ENCODE data around the gene DNER.
"Not testable (repeated sequence)": the region's sequence is repeated elsewhere in the genome, so short reads cannot be mapped to it uniquely, and the experiment has no call there.

Gene DNER

GRCh38 chr2:229528846-229529245 lies 185.5 kb downstream of the DNER start:
- H3K4me3 ChIP-seq (ENCODE audit: low read depth, low read length): no peak overlapping the region
- no peak for DNase-seq (ENCODE audit: low read depth)

GRCh38 chr2:229526951-229527350 lies 187.4 kb downstream of the DNER start:
- DNase-seq (ENCODE audit: low read depth): no peak
- no peak overlapping the region for H3K4me3 ChIP-seq (ENCODE audit: low read depth, low read length)

- no peak for DNase-seq (ENCODE audit: low read depth)
- H3K4me3 ChIP-seq (ENCODE audit: low read depth, low read length): no peak overlapping the region
Measured at GRCh38 chr2:229524799-229525198, 189.6 kb downstream of the DNER start.

- H3K4me3 ChIP-seq (ENCODE audit: low read depth, low read length): no peak overlapping the region
- no peak for DNase-seq (ENCODE audit: low read depth)
Measured at GRCh38 chr2:229523663-229524062, 190.7 kb downstream of the DNER start.

GRCh38 chr2:229521576-229521975 lies 192.8 kb downstream of the DNER start:
- no peak for DNase-seq (ENCODE audit: low read depth)
- no peak overlapping the region for H3K4me3 ChIP-seq (ENCODE audit: low read depth, low read length)

- no peak overlapping the region for H3K4me3 ChIP-seq (ENCODE audit: low read depth, low read length)
- no peak for DNase-seq (ENCODE audit: low read depth)
Measured at GRCh38 chr2:229520691-229521096, 193.7 kb downstream of the DNER start.

GRCh38 chr2:229519655-229520430 lies 194.5 kb downstream of the DNER start:
- DNase-seq (ENCODE audit: low read depth): no peak
- no peak overlapping the region for H3K4me3 ChIP-seq (ENCODE audit: low read depth, low read length)

GRCh38 chr2:229514273-229514895 lies 200.0 kb downstream of the DNER start:
- H3K4me3 ChIP-seq (ENCODE audit: low read depth, low read length): no peak overlapping the region
- no peak for DNase-seq (ENCODE audit: low read depth)

- no peak overlapping the region for H3K4me3 ChIP-seq (ENCODE audit: low read depth, low read length)
- DNase-seq (ENCODE audit: low read depth): no peak
Measured at GRCh38 chr2:229511524-229511923, 202.8 kb downstream of the DNER start.

- DNase-seq (ENCODE audit: low read depth); H3K4me3 ChIP-seq (ENCODE audit: low read depth, low read length): not testable (repeated sequence)
Measured at GRCh38 chr2:229506699-229507098, 207.7 kb downstream of the DNER start.

- no peak for DNase-seq (ENCODE audit: low read depth)
Measured at GRCh38 chr2:229501051-229501794, 213.1 kb downstream of the DNER start.

GRCh38 chr2:229492034-229492433 lies 222.3 kb downstream of the DNER start:
- no peak overlapping the region for H3K4me3 ChIP-seq (ENCODE audit: low read depth, low read length)

More at GRCh38 chr2:229501051-229501794, 213.1 kb downstream of the DNER start:
- H3K4me3 ChIP-seq (ENCODE audit: low read depth, low read length): no peak overlapping the region

GRCh38 chr2:229490167-229490566 lies 224.2 kb downstream of the DNER start:
- DNase-seq (ENCODE audit: low read depth): no peak
- no peak overlapping the region for H3K4me3 ChIP-seq (ENCODE audit: low read depth, low read length)

More at GRCh38 chr2:229492034-229492433, 222.3 kb downstream of the DNER start:
- no peak for DNase-seq (ENCODE audit: low read depth)

- peak; percentile 45 for DNase-seq (ENCODE audit: low read depth)
Measured at GRCh38 chr2:229489016-229489415, 225.3 kb downstream of the DNER start.

GRCh38 chr2:229488232-229488631 lies 226.1 kb downstream of the DNER start:
- H3K4me3 ChIP-seq (ENCODE audit: low read depth, low read length): no peak overlapping the region

More at GRCh38 chr2:229489016-229489415, 225.3 kb downstream of the DNER start:
- no peak overlapping the region for H3K4me3 ChIP-seq (ENCODE audit: low read depth, low read length)

GRCh38 chr2:229486673-229487072 lies 227.7 kb downstream of the DNER start:
- no peak for DNase-seq (ENCODE audit: low read depth)
- no peak overlapping the region for H3K4me3 ChIP-seq (ENCODE audit: low read depth, low read length)

More at GRCh38 chr2:229488232-229488631, 226.1 kb downstream of the DNER start:
- DNase-seq (ENCODE audit: low read depth): no peak

- H3K4me3 ChIP-seq (ENCODE audit: low read depth, low read length): no peak overlapping the region
- no peak for DNase-seq (ENCODE audit: low read depth)
Measured at GRCh38 chr2:229485857-229486256, 228.5 kb downstream of the DNER start.

GRCh38 chr2:229477269-229477755 lies 237.0 kb downstream of the DNER start:
- no peak for DNase-seq (ENCODE audit: low read depth)
- H3K4me3 ChIP-seq (ENCODE audit: low read depth, low read length): no peak overlapping the region

GRCh38 chr2:229475778-229476177 lies 238.6 kb downstream of the DNER start:
- no peak for DNase-seq (ENCODE audit: low read depth)
- H3K4me3 ChIP-seq (ENCODE audit: low read depth, low read length): no peak overlapping the region

GRCh38 chr2:229474125-229474524 lies 240.2 kb downstream of the DNER start:
- DNase-seq (ENCODE audit: low read depth): no peak
- H3K4me3 ChIP-seq (ENCODE audit: low read depth, low read length): no peak overlapping the region
